ENCODE measurements around the gene NLRP3.
"Not testable (repeated sequence)": the region's sequence is repeated elsewhere in the genome, so short reads cannot be mapped to it uniquely, and the experiment has no call there.

NLRP3 gene

GRCh38 chr1:247392088-247392487, 23.9 kb upstream of the NLRP3 start:
- no peak for DNase-seq

- not testable (repeated sequence) for DNase-seq
Observed at GRCh38 chr1:247395075-247395474, 20.9 kb upstream of the NLRP3 start.

GRCh38 chr1:247400685-247401084, 15.3 kb upstream of the NLRP3 start:
- DNase-seq = no peak

GRCh38 chr1:247401310-247402119, 14.5 kb upstream of the NLRP3 start:
- no peak for DNase-seq

GRCh38 chr1:247402120-247402675, 13.8 kb upstream of the NLRP3 start:
- no peak for DNase-seq

GRCh38 chr1:247406014-247406656, 9.8 kb upstream of the NLRP3 start:
- DNase-seq = no peak

GRCh38 chr1:247407180-247407616, 8.8 kb upstream of the NLRP3 start:
- DNase-seq = no peak

GRCh38 chr1:247408100-247408499, 7.9 kb upstream of the NLRP3 start:
- no peak for DNase-seq

GRCh38 chr1:247409869-247410544, 6.0 kb upstream of the NLRP3 start:
- no peak for DNase-seq

- DNase-seq = no peak
Observed at GRCh38 chr1:247411621-247412327, 4.2 kb upstream of the NLRP3 start.

GRCh38 chr1:247417831-247418230, 1.9 kb downstream of the NLRP3 start:
- DNase-seq = no peak

GRCh38 chr1:247419336-247419735, 3.4 kb downstream of the NLRP3 start:
- no peak for DNase-seq

- no peak for DNase-seq
Observed at GRCh38 chr1:247421074-247421473, 5.1 kb downstream of the NLRP3 start.

- no peak for DNase-seq
Observed at GRCh38 chr1:247429496-247429895, 13.5 kb downstream of the NLRP3 start.

- no peak for DNase-seq
Observed at GRCh38 chr1:247430434-247430833, 14.5 kb downstream of the NLRP3 start.

GRCh38 chr1:247431643-247432042, 15.7 kb downstream of the NLRP3 start:
- no peak for DNase-seq

GRCh38 chr1:247434005-247434404, 18.0 kb downstream of the NLRP3 start:
- DNase-seq = no peak

GRCh38 chr1:247435030-247435758, 19.2 kb downstream of the NLRP3 start:
- DNase-seq = no peak

GRCh38 chr1:247435759-247436147, 19.8 kb downstream of the NLRP3 start:
- DNase-seq = no peak

GRCh38 chr1:247437551-247438505, 21.9 kb downstream of the NLRP3 start:
- peak; percentile 3 for DNase-seq
